Measurements from ENCODE around the gene NKAIN2. TPM values are rescaled to one million over a fixed set of nuclear protein-coding genes. Genes with fewer than 3 reads are reported as not detected.

NKAIN2 gene
- total RNA-seq, 1 experiment from 2014 or later = not detected

DNA sequence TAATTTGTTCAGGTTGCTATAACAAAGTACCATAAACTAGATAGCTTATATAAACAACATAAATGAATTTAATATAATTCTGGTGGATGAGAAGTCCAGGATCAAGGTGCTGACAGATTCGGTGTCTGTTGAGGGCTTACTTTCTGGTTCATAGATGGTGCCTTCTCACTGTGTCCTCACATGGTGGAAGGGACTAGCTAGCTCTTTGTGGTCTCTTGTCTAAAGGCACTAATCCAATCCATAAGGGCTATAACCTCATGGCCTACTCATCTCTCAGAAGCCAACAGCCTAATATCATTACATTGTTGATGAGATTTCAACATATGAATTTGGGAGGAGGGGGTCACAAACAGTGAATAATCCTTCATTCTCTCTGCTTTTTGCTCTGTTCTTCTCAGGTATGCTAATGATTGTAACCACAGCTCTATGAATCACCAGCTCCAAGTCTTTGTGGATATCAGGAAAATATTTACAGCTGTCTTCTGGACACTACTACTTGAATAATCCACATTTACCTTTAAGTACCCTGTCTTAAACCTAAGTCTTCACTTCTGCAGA, 122.3 kb downstream of the NKAIN2 start:
- Histone ChIP-seq H3K9me3 (ENCODE audit: control insufficient read depth in 1 of 2, insufficient read depth in 1 of 2, low read depth in 1 of 2, low read length in 2 of 2) (no peaks in the 10 kb centered on the region), H3K4me1 (ENCODE audit: control insufficient read depth in 1 of 2, insufficient read depth in 2 of 2, low read length in 2 of 2) (no peaks in the 10 kb centered on the region), H3K27me3 (ENCODE audit: insufficient read depth, low read length) (peaks cover 3% of the 10 kb centered on the region; the same call in 1 of the 2 replicates), H4K20me1 (ENCODE audit: insufficient read depth) (no peaks in the 10 kb centered on the region), H3K79me2 (ENCODE audit: insufficient read depth, low read length) (no peaks in the 10 kb centered on the region), H2AFZ (ENCODE audit: low read depth, low read length, poor library complexity, severe bottlenecking) (no peak overlapping the region), H3K27ac (ENCODE audit: low read depth, low read length) (no peak overlapping the region), H3K4me3 (replicated peaks in 1 of 2; ENCODE audit: low read depth in 1 of 2, low read length in 2 of 2) (no peak overlapping the region), H3K9me2 (ENCODE audit: insufficient read depth) (no peaks in the 10 kb centered on the region), H3K9ac (ENCODE audit: low read length) (no peak overlapping the region), H3K4me2 (ENCODE audit: low read length) (no peak overlapping the region), H3K36me3 (ENCODE audit: control insufficient read depth in 1 of 2, insufficient read depth in 2 of 2, low read length in 2 of 2) (no peaks in the 10 kb centered on the region)
- CTCF ChIA-PET = no interaction called here
- DNase-seq (ENCODE audit: low read depth, low spot score) = no peak
- POLR2A ChIA-PET = no interaction called here
- BruUV-seq (replicated peaks) = no TSS peak
- ATAC-seq = no peak
- intact Hi-C loops (cut with micrococcal nuclease) = no loop called here
- TF ChIP-seq EGR1 (IDR thresholded peaks at IDR 0.05; ENCODE audit: low read depth) (no peak), CBX3 (IDR thresholded peaks at IDR 0.05; ENCODE audit: low read depth) (no peak), FOSL1 (IDR thresholded peaks at IDR 0.05; ENCODE audit: low read depth) (no peak), POLR2A (IDR thresholded peaks at IDR 0.05; ENCODE audit: borderline replicate concordance, extremely low read depth, insufficient read depth, insufficient read length) (no peak), ZBTB33 (IDR thresholded peaks at IDR 0.05; ENCODE audit: extremely low read depth, insufficient replicate concordance, low read length) (no peak), SP1 (IDR thresholded peaks at IDR 0.05; ENCODE audit: low read depth) (no peak), ZFX (IDR thresholded peaks at IDR 0.05) (no peak), TCF7L2 (IDR thresholded peaks at IDR 0.05; ENCODE audit: borderline replicate concordance, extremely low read depth, insufficient read depth, insufficient read length) (no peak), SRF (IDR thresholded peaks at IDR 0.05; ENCODE audit: low read depth) (no peak), ZNF274 (IDR thresholded peaks at IDR 0.05; ENCODE audit: low read depth, low read length) (no peak), ELF1 (IDR thresholded peaks at IDR 0.05; ENCODE audit: borderline replicate concordance, low read depth) (no peak), JUND (IDR thresholded peaks at IDR 0.05) (no peak)
- RAD21 ChIA-PET (ENCODE audit: low non-redundant PET in 1 of 2, low total read pairs in 2 of 2, uncharacterized antibody in 2 of 2, unreplicated experiment in 2 of 2) = no interaction called here
